ENCODE results near the gene STX11.
"Not testable (repeated sequence)": the region's sequence is repeated elsewhere in the genome, so short reads cannot be mapped to it uniquely, and the experiment has no call there.

Gene STX11

DNA sequence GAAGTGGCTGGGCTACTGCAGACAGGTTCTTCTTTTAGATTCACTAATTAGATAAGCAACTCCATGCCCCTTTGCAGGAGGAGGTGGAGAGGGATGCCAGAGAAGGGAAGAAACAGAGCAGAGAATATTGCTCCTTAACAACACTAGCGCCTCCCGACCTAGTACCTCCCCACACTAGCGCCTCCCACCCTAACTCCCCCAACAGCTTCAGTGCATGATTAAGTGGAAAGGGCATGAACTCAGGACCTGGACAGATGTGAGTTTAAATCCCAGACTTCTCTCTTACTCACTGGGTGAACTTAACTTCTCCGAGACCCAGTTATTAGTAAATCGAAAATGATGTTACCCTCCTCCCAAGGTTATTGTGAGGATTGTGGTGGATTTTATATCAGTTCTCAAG is 25.7 kb downstream of the STX11 start:
- DNase-seq (ENCODE audit: low read depth): no peak

DNA sequence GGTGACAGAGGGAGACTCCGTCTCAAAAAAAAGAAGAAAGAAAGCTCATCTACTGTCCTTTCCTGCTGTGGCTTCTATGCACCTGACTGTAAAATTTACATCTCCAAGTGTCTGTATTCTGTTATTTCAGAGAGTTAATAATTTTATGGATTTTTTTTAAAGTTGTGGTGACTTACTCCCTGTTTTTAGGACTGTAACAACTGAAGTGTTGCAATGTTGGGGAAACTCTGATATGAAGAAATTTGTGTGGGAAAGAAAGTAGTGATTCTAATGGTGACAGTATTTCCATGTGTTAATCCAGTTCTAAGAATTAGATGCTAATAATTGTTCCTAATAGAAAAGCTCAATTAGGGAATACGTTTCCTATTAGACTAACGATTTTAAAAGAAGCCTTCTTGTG is 27.4 kb downstream of the STX11 start:
- DNase-seq (ENCODE audit: low read depth): no peak

DNA sequence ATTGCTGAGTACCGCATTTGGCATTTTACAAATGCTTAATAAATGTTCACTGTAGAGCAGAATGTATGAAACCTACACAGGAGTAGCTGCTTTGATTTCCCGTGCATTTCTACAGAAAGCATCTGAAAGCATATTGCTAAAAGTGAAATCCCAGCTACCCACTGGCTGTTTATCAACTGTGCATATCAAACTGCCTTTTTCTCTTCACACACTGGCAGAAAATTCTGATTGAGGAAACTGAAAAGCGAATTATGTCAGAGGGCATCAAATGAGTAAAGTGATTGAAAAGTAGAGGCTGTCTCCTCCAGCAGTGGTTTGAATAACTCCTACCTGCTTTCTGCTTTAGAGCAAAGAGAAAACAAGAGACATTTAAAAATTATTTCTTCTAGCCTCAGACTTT is 28.0 kb downstream of the STX11 start:
- no peak for DNase-seq (ENCODE audit: low read depth)

DNA sequence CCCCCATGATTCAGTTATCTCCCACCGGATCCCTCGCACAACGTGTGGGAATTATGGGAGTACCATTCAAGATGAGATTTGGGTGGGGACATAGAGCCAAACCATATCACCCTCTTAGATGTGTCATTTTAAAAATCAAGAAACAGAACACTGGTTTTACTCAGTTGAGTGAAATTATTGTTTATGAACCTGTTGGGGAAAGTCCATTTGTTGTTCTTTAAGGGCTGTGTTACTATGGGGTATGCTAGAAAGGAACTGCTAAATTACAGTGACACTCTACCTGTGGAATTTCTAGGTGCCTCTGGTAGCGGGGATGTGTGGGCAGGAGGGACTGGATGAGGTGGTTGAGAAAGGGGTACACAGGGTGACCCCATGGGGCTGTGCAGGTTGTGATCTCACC is 28.9 kb downstream of the STX11 start:
- DNase-seq (ENCODE audit: low read depth): no peak

DNA sequence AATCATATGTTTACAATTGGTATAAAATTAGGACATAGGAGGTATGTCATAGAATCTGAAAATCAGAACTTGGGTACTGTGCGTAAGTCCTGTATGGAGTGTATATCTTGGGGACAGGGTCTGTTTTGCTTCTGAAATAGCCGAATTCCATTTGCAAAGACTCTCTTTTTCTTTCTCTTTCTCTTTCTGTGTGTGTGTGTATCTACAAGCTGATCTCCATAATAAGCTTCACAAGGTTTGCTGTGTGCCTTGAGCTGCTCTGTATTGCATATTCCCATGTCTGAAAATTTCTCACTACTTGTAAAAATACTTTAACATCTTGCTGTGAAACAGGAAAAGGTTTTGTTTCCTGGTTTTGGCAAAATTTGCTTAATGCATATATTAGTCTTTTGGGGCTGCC is 29.5 kb downstream of the STX11 start:
- DNase-seq (ENCODE audit: low read depth): no peak

DNA sequence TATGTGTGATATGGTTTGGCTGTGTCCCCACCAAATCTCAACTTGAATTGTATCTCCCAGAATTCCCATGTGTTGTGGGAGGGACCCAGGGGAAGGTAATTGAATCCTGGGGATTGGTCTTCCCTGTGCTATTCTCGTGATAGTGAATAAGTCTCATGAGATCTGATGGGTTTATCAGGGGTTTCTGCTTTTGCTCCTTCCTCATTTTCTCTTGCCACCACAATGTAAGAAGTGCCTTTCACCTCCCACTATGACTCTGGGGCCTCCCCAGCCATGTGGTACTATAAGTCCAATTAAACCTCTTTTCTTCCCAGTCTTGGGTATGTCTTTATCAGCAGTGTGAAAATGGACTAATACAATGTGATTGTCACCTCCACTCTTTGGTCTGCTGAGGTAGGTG is 30.0 kb downstream of the STX11 start:
- not testable (repeated sequence) for DNase-seq (ENCODE audit: low read depth)

DNA sequence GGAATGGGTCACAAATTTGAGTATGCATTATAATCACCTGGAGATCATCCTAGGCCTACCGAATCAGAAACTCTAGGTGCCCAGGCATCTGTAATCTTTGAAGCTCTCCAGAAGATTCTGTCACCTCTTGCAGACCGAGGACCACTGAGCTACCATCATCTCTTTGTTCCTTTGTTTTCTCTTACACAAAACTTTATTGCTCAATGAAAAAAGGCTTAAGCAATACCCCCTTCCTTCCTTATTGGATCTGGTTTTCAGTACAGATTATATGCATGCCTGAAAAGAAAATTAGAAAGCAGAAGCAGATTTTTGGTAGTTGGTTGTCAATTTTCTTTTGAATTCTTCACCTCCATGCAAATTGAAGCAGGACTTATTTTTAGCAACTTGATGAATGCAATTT is 31.3 kb downstream of the STX11 start:
- no peak for DNase-seq (ENCODE audit: low read depth)

DNA sequence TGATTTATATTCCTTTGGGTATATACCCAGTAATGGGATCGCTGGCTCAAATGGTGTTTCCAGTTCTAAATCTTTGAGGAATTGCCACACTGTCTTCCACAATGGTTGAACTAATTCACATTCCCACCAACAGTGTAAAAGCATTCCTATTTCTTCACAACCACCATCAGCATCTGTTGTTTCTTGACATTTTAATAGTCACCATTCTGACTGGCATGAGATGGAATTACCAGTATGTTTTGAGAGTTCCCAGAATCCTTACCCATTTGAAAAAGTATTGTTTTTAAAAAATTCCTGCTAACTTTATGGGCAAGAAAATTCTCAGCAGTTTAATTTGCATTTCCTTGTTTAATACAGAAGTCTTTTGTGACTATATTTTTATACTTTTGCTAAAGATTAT is 33.9 kb downstream of the STX11 start:
- DNase-seq (ENCODE audit: low read depth): not testable (repeated sequence)

DNA sequence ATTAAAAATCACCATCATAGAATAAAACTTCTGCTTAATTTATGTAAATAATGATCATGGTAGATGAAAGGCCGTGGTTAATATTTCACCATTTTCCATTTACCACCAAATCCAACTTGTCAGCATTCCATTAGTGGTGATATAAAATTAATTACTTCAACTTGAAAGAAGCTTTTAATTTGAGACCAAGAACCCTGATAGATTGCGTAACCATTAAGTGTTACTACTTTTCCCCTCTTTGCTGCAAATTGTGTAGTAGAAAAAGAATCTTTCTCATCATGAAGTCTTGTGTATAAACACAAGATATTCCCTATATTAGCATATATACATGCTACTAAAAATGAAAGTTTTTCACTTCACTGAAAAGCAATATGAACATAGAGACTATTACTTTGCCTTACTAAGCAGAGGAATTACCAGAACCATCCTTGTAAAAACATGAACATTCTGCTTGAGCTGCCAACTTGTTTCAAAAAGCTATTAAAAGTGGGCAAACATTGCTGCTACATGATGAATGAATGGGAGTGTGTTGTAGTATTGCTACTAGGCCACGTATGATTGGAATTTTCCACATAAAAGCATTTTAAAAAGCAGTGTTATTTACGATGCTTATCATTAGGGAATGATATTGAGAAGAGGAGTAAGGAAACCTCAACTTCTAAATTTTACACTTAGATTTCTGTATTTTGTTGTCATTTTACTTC is 35.0 kb downstream of the STX11 start:
- DNase-seq (ENCODE audit: low read depth): no peak

DNA sequence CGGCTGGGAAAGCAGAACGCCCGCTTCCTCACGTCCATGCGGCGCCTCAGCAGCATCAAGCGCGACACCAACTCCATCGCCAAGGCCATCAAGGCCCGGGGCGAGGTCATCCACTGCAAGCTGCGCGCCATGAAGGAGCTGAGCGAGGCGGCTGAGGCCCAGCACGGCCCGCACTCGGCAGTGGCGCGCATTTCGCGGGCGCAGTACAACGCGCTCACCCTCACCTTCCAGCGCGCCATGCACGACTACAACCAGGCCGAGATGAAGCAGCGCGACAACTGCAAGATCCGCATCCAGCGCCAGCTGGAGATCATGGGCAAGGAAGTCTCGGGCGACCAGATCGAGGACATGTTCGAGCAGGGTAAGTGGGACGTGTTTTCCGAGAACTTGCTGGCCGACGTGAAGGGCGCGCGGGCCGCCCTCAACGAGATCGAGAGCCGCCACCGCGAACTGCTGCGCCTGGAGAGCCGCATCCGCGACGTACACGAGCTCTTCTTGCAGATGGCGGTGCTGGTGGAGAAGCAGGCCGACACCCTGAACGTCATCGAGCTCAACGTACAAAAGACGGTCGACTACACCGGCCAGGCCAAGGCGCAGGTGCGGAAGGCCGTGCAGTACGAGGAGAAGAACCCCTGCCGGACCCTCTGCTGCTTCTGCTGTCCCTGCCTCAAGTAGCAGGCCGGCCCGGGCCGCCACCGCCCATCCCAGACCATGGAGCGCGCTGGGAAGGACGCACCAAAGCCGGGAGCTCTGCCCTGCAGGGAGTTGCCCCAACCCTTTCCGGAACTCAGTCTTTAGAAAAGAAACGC is 36.7 kb downstream of the STX11 start:
- DNase-seq (ENCODE audit: low read depth): no peak

DNA sequence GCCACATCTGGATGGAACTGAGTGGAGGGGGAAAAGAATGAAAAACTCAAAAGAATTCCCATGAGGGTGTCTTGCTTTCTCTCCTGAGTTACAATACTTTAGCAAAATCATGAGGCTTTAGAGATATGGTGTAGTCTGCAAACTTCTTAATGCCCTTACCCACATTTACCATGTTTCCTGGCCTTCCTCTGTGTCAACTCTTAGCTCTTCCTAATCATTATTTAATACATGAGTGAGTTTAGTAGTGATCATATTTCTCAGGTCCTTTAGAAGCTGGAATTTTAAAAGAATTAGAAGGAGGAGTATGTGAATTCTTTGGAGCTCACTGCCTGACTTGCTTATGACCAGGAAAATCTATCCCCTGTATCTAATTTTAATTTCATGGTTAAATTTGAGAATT is 39.0 kb downstream of the STX11 start:
- DNase-seq (ENCODE audit: low read depth): no peak

DNA sequence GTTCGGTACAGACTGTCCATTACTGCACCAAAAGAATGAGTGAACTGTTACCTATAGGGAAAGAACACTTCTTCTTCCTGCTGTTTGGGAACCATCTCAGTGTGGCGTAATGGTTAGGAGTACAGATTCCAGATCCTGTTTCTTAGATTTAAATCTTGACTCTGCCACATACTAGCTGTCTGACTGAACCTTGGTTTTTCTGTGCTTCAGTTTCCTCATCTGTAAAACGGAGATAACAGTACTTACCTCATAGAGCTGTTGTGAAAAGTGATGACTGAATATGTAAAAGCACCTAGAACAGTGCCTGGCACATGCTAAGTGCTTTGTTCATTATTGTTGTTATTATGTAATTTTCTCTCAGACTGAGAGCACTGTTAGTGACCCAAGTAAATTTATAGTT is 39.8 kb downstream of the STX11 start:
- DNase-seq (ENCODE audit: low read depth): no peak

DNA sequence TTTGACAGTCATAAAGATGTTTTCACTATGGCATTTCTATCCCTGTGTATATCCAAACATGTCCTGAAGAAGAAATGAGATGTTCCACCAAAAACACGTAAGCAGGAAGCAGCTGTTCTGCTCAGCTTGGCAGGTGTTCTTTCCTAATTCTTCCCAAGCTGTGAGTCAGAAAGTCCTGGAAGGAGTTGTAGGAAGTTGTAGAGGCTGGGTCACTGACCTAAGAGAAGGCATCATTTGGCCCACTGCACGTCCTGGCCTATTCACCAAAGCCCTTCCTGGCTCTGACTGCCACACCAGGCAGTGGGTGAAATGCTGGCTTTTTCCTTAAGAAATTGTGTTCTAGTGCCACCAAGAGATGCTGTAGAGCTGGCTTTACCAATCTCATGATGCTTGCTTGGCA is 40.3 kb downstream of the STX11 start:
- DNase-seq (ENCODE audit: low read depth): no peak

DNA sequence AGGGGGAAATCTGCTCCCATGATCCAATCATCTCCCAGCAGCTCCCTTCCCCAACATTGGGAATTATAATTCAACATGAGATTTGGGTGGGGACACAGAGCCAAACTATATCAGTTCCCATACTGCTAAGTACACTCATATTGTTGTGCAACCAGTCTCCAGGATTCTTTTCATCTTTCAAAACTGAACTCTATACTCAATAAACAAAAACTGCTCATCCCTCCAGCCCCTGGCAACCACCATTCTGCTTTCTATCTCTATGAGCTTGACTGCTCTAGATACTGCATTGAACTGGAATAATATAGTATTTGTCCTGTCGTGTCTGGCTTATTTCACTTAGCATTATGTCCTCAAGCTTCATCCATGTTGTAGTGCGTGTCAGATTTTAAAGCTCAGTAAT is 42.9 kb downstream of the STX11 start:
- DNase-seq (ENCODE audit: low read depth): no peak

DNA sequence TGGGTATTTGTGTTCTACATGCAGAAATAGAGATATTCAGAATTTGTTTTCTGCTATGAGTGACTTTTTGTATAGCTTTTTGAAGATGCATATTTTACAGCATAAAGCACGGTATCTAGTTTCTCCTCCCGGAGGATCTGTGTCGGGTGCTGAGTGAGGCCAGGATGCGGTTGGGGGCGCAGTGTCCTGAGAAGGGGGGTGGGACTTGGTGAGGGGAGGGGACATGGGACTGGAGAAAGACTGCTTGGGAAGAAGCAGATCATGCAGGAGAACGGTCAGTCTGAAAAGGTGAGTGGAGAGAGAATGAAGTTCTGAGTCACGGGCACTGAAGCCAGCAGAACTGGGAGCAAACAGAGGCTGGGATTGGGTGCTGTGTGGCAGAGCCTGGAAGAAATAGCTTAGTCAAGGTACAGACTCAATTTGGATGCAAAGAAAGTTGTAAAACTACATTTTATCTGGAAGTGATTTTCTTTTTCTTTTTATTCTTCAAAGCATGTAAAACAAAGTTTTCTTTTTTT is 44.0 kb downstream of the STX11 start:
- no peak for DNase-seq (ENCODE audit: low read depth)

DNA sequence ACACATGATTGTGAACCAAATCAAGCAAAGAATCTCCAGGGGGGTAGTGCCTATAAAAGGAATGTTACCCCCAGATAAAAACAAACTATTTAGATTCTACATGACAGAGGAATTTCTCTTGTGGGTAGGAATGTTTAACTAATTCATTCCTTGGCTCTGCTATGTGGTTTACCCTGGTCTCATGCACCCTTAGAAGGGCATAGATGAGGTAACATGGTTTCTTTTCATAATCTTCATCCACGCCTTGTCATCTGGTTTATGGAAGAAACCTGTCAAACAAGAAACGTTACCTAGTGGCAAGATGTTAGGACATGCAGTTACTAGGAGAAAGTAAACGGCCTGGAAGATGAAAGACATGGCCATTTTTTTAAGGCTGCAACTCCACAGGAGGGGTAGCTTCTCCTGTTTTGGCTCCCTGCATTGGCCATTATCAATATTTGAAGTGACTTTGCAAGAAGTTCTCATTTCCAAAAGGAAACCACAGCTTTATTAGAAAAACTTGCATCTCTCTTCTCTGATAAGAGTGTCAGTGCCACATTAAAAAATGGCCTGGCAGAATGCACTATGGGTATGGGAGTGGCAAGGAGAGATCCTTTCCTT is 45.5 kb downstream of the STX11 start:
- no peak for DNase-seq (ENCODE audit: low read depth)

DNA sequence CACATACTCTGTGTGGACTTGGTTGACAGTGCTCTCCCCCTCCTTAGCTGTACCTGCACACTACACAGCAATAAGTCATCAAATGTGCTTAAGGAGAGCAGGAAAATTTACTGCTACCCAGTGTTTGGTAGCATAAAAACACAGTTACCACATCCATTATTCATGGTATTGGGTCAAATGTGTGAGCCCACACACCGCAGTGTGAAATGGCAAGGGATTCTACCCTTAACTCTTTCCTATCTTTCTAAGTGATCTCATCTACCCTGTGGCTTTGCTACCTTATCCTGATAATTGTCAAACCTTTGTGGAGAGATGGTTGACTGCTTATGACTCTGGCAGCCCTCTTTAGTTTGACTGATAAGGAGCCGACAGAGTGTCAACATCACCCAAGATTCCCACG is 47.6 kb downstream of the STX11 start:
- no peak for DNase-seq (ENCODE audit: low read depth)

DNA sequence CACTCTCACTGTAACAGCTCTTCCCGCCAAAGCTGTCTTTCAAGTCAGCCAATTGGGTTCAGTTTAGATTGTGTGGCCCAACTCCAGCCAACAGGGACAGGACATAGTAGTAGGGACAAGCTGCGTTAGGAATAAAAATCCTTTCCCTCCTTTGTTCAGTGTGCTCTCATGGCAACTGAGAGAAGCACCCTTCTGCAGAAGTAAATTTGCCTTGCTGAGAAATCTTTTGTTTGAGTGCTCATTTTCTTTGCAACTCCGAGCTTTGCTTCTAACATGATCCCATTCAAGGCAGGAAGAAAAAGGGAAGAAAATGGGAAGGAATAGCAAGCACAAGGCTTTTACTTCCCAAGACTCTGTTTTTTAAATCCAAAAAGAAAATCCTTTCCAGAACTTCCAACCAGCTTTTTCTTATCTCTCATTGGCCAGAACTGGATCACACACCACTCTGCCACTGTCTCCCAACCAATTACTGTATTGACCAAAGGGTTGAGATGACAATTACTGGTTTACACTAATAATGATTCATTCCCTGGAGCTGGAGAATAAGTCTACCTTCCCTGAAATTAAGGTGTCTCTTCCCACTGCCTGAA is 52.7 kb downstream of the STX11 start:
- DNase-seq (ENCODE audit: low read depth): no peak

DNA sequence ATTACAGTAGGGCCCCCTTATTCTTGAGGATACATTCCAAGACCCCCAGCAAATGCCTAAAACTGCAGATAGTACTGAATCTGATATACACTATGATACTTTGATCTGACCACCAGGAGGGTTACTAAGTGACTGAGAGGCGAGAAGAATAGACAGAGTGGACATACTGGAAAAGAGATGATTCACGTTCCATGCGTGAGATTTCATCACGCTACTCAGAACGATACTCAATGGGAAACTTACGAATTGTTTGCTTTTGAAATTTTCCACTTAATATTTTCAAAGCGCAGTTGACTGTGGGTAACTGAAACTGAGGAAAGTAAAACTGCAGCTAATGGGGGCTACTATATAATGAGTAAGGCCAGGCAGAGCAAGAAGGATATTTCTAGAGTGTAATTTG is 60.8 kb downstream of the STX11 start:
- no peak for DNase-seq (ENCODE audit: low read depth)

DNA sequence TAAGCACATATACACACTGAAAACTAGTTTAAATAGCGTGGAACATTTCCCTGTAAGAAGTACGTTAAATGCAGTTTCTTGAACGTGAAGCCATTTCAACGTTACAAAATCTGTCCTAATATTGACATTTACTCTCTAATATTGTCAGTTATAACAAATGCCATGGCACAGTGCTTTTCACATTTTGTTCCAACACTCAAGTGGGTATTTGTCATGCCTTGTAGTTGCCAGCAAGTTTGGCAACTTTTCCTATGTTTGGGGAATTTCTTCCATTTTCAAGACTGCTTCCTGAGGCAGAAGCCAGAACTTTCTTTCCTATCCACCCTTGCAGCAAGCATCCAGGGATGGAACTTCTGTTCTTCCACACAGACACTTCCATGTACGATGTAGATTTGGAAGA is 63.0 kb downstream of the STX11 start:
- DNase-seq (ENCODE audit: low read depth): no peak

DNA sequence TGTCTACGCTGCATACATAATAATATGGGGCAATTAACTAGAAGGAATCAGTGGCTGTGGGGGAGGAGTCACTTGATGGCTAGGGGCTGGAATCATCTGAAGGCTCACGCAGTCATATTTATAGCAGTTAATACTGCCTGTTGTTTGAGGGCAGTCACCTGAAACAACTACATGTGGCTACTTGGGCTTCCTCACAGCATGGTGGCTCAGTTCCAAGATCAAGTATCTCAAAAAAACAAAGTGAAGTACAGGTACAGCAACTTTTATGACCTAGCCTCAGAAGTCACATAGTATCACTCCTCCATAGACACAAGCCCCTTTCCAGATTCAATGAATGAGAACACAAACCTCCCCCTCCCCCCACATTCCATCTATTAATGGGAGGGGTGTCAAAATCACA is 63.7 kb downstream of the STX11 start:
- no peak for DNase-seq (ENCODE audit: low read depth)

DNA sequence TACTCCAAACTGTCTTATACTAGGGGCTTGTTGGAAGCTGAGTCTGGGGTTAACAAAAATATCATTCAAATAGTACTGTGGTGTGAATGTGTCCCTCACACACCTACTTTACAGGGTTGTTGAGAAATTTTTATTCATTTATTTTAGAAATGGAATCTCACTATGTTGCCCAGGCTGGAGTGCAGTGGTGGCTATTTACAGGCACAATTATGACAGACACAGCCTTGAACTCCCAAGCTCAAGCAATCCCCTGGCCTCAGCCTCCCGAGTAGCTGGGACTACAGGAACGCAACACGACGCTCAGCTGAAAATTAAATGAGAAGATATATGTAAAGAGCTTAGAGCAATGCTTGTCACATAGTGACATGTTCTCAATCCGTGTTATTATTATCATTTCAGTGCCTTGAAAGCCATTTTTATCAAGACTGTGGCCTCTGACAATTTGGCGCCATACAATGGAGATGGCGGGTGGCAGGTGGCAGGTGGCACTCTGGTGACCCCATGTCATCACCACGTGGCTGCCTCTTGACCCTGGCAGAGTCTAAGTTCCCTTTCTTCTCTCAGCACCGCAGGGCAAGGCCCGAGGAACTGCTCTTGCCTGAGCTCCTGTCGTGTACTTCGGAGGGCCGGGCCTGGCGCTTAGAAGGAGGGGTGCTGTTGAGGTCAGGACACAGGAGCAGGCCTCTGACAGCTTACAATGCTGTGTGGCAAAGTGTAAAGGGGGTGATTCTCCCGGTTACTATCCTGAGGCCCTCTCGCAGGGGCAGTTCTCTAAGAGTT is 64.5 kb downstream of the STX11 start:
- DNase-seq (ENCODE audit: low read depth): no peak
